UCSD-AML1 (cell line): Measurements from ENCODE around the gene OR52E1.

Experiments used
- DNase-seq: peaks from one replicate; lab custom pipeline; 2025; ENCODE audit not compliant: unreplicated experiment; lab: John Stamatoyannopoulos, UW

OR52E1 gene

DNA sequence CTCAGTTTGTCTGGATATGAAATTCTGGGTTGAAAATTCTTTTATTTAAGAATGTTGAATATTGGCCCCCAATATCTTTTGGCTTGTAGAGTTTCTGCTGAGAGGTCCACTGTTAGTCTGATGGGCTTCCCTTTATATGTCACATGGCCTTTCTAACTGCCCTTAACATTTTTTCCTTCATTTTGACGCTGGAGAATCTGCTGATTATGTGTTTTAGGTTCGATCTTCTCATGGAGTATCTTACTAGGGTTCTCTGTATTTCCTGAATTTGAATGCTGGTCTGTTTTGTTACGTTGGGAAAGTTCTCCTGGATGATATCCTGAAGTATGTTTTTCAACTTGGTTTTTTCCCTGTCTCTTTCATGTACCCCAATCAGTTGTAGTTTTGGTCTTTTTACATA is 46.0 kb downstream of the OR52E1 start:
- no peak for DNase-seq

DNA sequence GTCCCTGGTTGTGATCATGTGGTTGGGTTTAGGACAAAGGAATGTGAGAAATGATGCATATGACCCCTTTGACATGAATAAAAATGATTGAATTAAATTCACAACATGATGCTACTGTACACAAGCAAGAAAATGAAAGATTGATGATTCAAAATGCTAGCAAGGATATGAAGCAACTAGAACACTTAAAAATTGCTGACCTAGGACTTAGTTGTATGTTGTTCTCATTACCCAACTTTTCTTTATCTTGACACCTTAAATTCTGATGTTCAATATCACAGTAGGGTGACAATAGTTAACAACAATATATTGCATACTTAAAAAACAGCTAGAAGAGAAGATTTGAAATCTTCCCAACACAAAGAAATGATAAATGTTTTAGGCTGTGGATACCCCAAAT is 48.2 kb downstream of the OR52E1 start:
- no peak for DNase-seq

DNA sequence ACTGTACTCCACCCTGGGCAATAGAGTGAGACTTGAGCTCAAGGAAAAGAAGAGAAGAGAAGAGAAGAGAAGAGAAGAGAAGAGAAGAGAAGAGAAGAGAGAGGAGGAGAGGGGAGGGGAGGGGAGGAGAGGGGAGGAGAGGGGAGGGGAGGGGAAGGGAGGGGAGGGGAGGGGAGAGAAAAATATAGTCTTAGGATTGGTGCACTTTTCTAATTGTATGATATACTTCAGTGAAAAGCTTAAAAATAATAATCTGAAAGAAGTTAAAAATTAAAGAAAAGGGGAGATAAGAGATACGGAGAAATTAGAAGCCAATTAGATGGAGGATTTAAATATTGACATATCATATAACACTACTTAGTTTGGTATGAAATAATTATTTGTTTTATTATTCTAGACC is 49.5 kb downstream of the OR52E1 start:
- DNase-seq, result no peak
